Measurements from ENCODE around the gene SEPTIN6.
A peak's percentile ranks its signal among the peaks of the same experiment; 100 is the strongest.
"Not testable (repeated sequence)": the region's sequence is repeated elsewhere in the genome, so short reads cannot be mapped to it uniquely, and the experiment has no call there.

SEPTIN6 gene

DNA sequence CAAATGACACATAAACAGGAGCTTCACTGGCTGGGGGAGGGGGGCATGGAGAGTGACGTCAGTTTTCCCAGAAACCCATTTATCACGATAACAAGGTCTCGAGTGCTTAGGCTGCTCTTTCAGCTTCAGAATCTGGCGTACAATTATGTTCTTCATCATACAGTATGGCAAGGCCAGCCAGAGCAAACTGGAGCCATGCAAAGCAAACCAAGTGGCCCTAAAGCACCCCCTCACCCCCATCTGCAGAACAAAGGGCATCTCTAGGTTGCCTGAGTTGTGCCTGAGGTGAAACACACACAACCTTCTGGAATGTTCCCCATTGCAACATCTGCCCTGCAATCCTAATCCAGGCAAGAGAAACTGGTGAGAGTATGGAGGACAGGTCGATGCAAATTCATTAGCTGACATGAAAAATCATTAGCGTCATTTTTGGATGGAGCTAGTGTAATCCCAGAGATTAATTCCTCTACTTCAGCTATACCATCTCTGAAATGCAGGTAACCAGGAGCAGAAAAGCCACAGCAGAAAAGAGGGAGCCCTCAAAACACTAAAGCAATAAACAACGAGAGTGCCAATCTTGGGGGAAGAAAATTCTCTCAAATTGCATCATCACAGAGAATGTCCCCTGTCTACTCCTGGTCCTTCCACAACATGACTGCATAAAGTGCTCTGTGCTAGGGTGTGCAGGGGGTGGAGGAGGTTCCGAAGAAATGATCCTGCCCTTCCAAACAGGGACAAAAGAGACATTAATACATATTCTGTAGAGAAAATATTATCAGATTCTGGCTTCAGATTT is 1.8 kb downstream of the SEPTIN6 start:
- peak in 5 of 6 experiments; percentile 43 to 63 (median 46) for DNase-seq

DNA sequence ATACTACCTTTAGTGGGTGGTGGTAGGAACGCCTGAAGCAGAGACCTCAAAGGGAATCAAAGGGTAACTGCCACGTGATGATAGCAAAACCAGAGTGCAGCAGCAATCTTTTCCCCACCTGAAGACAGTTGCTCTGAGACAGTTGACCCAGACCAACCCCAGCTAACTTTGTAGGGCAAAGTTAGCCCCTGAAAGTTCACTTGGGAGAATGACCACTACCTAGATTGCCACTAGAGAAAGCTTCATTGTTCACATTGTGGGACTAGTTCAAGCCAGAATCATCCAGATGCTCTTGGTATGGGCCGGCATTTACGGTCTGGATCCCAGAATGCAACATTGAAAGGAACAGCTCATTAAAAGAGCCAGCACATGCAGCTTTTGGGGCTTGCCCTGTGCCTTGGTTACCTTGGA is 4.1 kb downstream of the SEPTIN6 start:
- DNase-seq: peak; percentile 27 to 81 (median 42)

DNA sequence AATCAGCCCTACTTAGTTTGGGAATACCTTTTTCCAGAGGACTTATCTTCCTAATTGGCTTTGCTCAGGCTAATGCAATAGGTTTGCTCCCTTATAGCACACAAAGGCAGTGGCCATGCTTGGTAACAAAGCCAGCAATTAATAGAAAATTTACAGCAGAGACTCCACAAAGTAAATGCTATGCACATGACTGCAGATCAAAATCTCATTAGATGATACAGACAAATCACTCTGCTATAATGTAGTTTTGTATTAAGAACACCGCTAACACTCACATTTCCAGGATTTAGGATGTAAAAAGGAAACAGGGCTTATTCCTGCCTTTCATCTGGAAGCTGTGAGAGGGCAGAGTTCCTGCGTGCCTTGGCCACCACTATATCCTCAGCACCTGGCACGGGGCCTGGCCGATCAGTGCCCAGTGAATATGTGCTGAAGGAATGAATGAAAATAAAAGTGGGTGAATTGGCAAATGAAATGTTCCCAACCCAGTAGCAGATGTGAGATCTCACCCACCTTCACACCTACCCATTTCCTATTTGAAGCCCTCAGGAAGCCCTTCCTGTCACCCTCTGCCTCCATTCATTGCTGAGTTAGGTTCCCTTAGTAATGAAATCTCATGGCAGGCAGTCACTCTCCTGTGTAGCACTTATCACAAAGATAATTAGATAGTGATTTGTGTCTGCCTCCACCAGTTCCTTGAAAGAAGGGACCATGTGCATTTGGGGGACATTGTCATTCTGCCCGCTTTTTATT is 5.1 kb downstream of the SEPTIN6 start:
- peak in 4 of 6 experiments; percentile 16 to 49 (median 27) for DNase-seq

DNA sequence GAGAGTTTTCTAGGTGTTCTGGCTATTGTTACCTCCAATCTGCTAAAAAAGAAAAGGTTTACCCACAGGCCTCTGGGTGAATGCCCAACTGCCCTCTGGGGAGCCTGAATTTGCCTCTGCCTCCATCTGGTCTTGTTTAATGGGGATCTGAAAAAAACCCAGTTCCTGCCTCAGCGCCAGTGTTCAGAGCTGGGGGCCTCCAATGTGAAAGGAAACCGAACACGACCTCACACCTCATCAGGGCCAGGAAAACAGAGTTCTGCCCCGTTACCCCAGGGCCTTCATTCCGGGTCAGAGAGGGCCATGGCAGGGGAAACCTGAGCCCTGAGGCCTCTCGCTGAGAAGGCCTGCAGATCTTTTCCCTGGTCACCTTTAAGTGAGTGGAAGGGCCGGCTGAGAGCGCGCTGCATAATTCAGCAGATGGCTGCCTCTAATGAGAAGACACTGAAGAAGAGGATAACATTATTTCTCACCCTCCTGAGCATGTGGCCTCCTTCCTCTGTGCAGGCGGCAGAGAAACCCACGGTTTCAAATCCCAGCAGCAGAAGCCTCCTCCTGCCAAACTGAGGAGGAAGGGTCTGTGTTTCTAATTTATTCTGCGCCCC is 6.8 kb downstream of the SEPTIN6 start:
- peak in 3 of 6 experiments; percentile 8 to 44 (median 15) for DNase-seq

DNA sequence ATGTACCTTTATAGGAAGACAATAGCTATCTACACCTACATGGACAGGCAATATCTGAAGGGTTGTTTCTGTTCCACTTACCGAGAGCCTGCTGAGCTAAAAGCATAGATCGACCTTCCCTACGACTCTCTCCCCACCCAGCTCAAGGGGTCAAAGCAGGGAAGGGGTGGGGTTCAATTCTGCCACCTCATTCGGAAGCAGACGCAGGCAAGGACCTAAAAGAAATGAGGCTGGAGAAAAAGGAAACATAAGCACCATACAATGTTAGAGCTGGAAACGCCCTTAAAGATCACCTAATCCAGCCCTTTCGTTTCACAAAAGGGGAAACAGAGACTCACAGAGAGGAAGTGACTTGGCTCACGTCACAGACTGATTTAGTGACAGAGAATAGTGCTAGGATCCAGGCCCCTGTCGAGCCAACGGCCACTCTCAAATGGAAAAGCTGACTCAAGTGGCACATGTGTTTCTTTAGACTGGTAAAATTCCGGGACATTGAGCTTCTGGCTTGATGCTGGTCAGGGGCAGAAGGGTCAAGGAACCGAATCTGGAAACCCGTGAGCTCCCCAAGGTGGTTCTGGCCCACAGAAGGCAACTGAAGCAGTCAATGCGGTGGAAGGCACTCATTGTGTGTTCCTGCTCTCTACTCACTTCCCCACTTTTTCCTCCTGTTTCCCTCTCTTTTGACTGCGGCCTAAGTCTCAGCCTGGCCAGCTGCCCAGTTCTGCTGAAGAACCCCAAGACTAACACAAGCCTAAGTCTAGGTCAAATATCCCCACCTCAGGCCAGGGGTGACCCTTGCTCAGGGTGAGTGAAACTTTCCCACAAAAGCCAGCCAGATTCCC is 7.5 kb downstream of the SEPTIN6 start:
- DNase-seq: peak; percentile 19 to 60 (median 40)

DNA sequence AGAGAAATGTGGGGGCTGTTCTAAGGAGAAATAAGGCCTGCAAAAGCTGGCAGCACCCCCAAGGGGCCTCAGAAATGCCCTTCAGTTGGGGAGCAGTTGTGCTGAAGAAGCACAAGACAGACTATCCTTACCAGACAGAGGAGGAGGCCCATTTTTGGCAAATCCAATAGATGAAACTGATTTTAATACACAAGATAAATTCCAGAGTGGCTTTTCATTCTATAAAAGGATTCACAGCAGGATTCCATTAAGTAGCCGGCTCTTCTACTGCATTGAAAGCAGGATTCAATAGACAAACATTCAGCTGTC is 8.1 kb downstream of the SEPTIN6 start:
- no peak for DNase-seq

DNA sequence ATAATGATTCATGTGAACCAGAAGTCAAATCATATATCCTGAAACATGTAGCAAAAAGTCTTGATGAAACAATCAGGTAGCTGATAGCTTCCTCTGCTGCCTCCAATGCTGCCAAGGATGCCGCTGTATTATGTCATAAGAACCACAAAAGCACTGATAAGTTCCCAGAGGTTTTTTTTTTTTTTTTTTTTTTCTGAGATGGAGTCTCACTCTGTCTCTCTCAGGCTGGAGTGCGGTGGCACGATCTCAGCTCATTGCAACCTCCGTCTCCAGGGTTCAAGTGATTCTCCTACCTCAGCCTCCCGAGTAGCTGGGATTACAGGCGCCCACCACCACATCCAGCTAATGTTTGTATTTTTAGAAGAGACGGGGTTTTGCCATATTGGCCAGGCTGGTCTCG is 8.7 kb downstream of the SEPTIN6 start:
- DNase-seq: peak in 5 of 6 experiments; percentile 13 to 61 (median 51)

DNA sequence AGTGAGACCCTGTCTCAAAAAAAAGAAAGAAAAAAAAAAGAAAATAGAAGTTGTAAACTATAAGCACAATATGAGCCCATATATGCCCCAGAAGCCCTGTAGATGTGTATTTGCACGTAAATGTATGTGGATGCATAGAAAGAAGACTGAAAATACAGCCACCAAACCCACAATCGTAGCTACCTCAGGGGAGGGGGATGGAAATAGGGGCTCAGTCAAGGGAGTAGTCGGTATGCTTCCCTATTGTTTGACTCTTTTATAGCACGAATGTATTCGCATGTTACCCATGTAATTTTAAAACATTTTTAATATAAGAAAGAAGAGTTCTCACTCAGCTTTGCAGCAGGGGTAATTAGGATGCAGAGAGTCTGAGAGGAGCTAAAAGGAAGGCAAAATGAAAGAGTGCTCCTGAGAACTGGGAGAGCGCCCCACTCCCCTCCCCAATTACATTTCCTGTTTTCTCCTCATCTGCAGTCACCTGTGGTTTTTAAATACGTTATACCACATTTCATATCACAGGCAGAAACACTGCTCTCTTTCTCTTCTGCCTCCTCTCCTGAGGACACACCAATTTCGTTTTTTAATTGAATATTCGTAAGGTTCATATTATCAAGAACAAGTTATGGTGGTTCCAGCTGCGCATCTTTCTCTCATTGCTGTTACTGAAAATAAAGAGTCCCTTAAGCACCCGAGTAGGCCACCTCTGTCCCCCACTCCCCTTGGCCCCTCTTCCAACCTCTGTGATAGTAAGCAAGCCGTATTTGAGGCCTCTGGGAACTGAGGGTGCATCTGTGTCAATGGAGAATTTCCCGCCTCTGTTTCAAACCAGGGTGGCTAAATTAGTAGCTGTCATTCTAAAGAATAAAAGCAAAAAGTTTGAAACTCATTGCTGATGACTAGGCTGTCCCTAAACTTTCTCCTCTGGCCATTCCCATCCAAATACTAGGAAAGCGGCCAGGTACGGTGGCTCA is 10.7 kb downstream of the SEPTIN6 start:
- DNase-seq: peak; percentile 30 to 85 (median 54)

DNA sequence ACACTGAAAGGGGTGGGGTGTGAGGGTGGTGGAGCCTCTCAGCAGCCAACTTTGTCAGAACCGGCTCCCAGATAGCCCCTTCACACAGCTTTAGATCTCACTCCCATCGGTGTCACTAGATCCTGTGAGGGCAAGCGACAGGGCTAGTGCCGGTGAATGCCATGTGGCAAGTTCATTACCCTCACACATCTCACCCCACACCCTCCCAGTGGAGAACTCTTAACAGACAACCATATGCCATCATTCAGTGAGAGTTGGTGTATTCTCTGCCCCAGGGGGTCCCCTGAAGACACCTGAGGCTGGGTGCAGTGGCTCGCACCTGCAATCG is 15.3 kb downstream of the SEPTIN6 start:
- peak in 1 of 6 experiments; percentile 15 for DNase-seq

DNA sequence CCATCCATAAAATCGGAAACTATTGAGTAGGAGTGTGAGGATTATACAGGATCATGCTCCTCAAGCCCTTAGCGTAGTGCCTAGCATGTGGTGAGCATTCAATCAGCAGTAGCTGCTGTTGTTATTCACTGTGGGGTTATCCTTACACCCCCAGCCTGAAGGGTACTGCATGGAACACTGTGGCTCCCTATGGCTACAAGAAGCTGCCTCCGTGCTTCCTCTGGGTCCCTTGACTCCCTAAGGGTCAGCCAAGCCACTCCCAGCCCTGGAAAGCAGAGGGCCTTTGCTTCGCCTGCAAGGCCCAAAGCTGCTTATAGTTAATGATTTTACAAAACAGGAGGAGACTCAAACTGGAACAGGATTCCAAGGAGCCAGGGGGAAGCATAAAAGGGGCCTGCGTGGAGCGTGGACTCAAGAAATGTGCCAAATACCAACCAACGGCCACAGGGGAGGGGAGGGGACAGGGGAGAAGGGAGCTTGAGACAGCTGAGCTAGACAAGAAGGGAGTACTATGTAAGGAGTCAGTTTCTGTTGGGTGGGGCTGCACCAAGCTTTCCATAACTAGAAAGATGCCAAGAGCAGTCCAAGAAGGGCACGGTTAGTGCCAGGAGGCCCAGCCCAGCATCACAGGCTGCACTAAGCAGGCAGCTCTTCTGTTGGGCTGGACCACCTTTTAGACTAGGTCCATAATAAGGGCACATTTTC is 15.9 kb downstream of the SEPTIN6 start:
- DNase-seq: no peak

DNA sequence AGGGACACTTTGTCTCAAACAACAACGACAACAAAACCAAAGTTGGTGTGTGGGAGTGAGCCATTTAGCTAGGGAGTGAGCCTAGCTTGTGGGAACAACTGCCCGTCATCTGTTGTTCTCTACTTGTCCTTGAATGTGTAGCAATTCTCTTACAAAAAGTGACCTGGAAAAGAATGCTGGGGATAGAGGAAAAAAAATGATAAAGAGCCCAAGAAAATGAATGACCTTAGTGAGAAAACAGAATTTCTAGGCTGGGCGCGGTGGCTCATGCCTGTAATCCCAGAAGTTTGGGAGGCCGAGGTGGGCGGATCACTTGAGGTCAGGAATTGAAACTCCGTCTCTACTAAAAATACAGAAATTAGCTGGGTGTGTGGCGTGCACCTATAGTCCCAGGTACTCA is 19.6 kb downstream of the SEPTIN6 start:
- no peak for DNase-seq

DNA sequence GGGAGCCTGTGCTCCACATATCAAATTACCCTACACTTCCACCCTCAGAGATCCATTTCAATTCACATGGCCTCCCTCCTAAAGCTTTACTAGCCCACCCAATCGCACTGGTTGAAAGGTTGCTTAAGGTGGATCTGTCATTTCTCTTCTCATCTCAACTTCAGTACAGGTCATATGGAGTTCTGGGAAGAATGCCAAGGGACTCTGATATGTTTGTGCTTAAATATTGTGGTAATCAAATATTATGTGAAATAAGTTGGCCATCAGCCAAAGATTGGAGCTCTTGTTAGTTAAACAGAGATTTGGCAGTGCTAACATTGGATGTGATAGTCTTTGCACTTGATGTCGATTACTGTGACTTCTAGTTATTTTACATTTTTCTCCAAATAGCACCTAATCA is 20.5 kb downstream of the SEPTIN6 start:
- no peak for DNase-seq

DNA sequence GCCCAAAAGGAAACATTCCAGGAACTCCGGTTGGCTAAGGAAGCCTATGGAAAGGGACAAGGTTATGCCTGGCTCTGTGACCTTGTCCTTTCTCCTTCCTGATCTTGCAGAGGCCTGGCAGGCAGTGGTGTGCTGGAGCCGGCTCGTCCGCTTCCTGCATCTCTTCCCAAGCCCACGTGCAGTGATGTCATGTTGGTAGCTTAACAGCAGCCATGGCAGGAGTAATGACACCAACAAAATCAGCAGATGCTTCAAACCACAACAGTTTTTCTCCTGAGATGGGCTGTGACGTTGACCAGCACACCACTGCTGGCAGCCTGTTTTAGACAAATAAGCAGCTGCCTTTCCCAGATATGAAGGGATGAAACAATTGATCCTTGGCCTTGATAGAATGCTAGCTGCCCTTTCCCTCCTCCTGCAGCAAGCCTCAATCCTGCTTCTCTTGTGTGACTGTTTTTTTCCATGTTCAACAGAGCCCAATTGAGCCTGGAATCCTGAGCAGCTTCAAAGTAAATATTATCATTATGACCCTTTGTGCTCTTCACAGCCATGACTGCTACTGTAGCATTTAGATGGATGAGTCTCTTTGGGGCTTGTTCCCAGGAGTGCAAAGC is 23.4 kb downstream of the SEPTIN6 start:
- DNase-seq: no peak

DNA sequence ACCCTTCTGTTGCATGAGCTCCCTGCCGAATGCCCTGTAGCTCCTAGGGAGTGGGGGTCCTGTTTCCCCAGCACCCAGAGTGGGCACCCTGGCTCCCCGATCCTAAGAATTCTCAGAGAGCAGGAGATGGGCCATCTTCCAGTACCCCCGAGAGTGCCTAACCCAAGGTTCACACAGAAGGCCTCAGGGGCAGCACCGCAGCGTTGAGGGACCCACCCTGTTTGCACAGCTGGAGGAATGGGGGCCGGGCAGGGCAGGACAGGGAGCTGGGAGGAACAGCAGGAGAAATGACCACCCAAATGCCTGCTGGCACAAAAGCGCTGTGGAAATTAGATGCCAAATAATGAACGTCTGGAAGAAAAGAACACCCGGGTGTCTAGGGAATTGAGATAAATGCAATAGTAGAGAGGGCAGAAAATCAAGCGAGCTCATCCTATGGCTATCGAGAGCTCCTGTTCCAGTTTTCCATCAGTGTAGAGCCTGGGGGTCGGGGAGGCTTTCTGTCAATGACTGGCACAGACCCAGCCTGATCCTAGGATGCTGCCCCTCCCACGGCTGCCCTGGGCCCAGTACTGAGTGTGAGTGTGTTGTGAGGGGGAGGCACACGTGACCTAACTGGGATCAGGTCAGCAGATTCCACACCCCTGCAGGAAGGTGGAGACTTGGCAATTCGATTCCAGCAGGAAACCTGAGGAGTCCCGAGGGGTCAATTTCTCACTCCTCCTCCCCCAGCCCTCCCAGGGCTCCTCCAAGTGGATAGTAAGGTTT is 25.7 kb downstream of the SEPTIN6 start:
- DNase-seq: no peak

DNA sequence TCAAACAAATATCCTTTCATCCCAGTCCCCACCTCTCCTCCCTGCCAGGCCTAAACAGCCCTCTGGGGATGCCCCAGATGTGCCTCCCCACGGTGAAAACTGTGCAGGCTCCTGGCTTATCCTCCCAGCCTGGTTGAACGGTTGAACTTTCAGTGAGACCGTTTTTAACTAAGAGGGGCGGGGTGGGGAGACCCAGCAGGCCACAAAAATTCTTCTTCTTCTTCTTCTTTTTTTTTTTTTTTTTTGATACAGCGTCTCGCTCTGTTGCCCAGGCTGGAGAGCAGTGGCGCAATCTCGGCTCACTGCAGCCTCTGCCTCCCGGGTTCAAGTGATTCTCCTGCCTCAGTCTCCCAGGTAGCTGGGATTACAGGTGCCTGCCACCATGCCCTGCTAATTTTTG is 28.1 kb downstream of the SEPTIN6 start:
- not testable (repeated sequence) for DNase-seq

DNA sequence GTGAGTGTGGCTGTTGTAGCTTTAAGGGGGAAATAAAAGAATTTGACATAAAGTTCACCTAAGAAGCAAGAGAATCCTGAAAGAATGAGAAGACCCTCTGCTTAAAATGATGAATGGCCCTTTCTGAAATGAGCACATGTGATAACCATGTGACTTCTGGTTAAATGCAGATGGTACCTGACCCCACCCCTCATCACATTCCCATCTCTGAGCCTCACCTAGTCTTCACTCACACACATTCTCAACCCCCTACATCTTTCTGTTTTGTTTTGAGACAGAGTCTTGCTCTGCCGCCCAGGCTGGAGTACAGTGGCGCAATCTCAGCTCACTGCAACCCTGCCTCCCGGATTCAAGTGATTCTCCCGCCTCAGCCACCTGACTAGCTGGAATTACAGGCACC is 31.5 kb downstream of the SEPTIN6 start:
- DNase-seq: no peak

DNA sequence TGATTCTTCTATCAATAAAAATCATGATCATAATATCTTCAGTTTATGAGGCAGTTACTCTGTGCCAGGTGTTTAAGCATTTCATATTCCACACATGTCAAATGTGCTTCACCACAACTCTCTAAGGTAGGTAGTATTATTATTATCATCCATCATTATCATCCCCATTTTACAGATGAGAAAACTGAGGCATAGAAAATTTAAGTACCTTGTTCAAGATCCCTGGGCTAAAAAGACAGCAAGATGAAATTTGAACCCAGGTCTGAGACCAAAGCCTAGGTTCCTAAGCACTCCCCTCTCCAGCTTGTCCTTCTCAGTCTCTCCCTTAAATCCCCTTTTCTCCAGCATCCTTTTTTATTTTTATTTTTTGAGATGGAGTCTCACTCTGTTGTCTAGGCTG is 33.4 kb downstream of the SEPTIN6 start:
- no peak for DNase-seq

DNA sequence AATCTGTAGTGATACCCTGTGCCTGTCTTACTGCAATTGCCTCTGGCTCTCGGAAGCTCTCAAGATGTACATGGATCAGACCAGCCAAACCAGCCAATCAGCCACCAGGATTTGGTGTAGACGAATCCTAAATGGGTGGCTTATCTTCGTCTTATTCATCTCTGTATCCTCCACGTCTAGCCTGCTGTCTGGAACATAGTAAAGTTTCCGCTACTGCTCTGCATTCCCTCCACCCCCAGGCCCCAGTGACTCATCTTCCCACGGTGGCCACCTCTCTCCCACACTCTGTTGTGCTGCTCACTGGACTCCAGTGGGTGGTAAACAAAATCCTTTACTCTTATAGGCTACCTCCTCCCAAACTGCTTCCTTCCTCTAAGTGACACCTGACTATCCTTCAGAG is 37.8 kb downstream of the SEPTIN6 start:
- DNase-seq: peak in 3 of 6 experiments; percentile 29 to 41 (median 38)

DNA sequence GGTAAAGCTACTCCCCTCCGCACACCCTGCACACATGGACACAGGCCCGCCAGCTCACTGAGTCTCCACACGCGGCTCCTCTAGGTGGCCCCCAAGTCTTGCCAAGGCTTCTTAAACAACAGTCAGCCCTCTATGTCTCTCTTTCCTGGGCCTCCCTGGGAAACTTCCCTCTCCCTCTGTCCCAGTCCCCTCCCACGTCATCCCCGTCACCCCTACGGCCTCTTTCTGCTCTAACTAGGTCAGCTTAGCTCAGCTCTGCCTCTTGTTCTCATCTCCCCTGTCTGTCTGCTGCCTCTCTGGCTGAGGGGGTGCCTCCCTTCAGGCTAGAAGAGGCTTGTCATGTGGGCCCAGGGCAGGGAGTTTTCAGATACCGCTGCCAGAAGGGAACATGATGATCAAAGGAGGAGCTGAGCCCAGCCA is 38.8 kb downstream of the SEPTIN6 start:
- DNase-seq: peak in 5 of 6 experiments; percentile 22 to 49 (median 28)

DNA sequence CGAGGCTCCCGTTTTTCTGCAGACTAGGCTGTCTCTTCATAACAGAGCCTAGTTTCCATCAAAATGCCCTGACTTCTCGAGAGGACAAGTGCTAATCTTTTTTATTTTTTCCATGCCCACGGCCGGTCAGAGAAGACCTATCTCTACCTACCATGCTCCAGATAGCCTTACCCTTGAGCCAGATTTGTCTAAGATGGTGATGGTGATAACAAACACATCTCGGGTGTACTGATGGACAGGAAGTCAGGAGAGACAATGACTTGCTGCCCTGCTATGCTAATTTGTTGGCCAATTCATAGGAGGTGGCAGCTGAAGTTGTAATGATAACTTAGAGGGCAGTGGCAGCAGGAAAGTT is 44.6 kb downstream of the SEPTIN6 start:
- DNase-seq: no peak
